Measurements from ENCODE around the gene TRPC4. TPM values are rescaled to one million over a fixed set of nuclear protein-coding genes. Genes with fewer than 3 reads are reported as not detected.

Gene TRPC4
- total RNA-seq, 1 donor = 37.6 TPM

- no peak overlapping the region for H3K4me3 ChIP-seq (ENCODE audit: low read depth, low read length)
- peak; percentile 97 for DNase-seq (ENCODE audit: low read depth)
- TF ChIP-seq CTCF (IDR thresholded peaks at IDR 0.05; ENCODE audit: insufficient read depth, low read depth, low read length) = no peak
These were observed 188.1 kb downstream of the TRPC4 start for GRCh38 chr13:37681281-37682032.

- TF ChIP-seq CTCF (IDR thresholded peaks at IDR 0.05; ENCODE audit: insufficient read depth, low read depth, low read length) = no peak
- DNase-seq (ENCODE audit: low read depth) = no peak
- no peak overlapping the region for H3K4me3 ChIP-seq (ENCODE audit: low read depth, low read length)
These were observed 189.4 kb downstream of the TRPC4 start for GRCh38 chr13:37680137-37680536.

- peak; percentile 15 for TF ChIP-seq CTCF (IDR thresholded peaks at IDR 0.05; ENCODE audit: insufficient read depth, low read depth, low read length)
- DNase-seq (ENCODE audit: low read depth) = no peak
- H3K4me3 ChIP-seq (ENCODE audit: low read depth, low read length) = no peak overlapping the region
These were observed 190.5 kb downstream of the TRPC4 start for GRCh38 chr13:37679043-37679442.

- no peak for DNase-seq (ENCODE audit: low read depth)
- H3K4me3 ChIP-seq (ENCODE audit: low read depth, low read length) = no peak overlapping the region
- TF ChIP-seq CTCF (IDR thresholded peaks at IDR 0.05; ENCODE audit: insufficient read depth, low read depth, low read length) = no peak
These were observed 199.7 kb downstream of the TRPC4 start for GRCh38 chr13:37669845-37670244.

GRCh38 chr13:37667702-37668101, 201.9 kb downstream of the TRPC4 start:
- no peak for DNase-seq (ENCODE audit: low read depth)
- no peak overlapping the region for H3K4me3 ChIP-seq (ENCODE audit: low read depth, low read length)
- no peak for TF ChIP-seq CTCF (IDR thresholded peaks at IDR 0.05; ENCODE audit: insufficient read depth, low read depth, low read length)

GRCh38 chr13:37666036-37666435, 203.5 kb downstream of the TRPC4 start:
- peak; percentile 33 for DNase-seq (ENCODE audit: low read depth)
- TF ChIP-seq CTCF (IDR thresholded peaks at IDR 0.05; ENCODE audit: insufficient read depth, low read depth, low read length) = no peak
- no peak overlapping the region for H3K4me3 ChIP-seq (ENCODE audit: low read depth, low read length)

GRCh38 chr13:37665420-37665819, 204.2 kb downstream of the TRPC4 start:
- no peak for DNase-seq (ENCODE audit: low read depth)

More at GRCh38 chr13:37665420-37665819, 204.2 kb downstream of the TRPC4 start:
- TF ChIP-seq CTCF (IDR thresholded peaks at IDR 0.05; ENCODE audit: insufficient read depth, low read depth, low read length) = no peak
- H3K4me3 ChIP-seq (ENCODE audit: low read depth, low read length) = no peak overlapping the region
